ENCODE measurements around the gene SEC14L3. TPM values are rescaled to one million over a fixed set of nuclear protein-coding genes. Genes with fewer than 3 reads are reported as not detected.

The SEC14L3 gene
- total RNA-seq, 1 experiment from 2014 or later = not detected

DNA sequence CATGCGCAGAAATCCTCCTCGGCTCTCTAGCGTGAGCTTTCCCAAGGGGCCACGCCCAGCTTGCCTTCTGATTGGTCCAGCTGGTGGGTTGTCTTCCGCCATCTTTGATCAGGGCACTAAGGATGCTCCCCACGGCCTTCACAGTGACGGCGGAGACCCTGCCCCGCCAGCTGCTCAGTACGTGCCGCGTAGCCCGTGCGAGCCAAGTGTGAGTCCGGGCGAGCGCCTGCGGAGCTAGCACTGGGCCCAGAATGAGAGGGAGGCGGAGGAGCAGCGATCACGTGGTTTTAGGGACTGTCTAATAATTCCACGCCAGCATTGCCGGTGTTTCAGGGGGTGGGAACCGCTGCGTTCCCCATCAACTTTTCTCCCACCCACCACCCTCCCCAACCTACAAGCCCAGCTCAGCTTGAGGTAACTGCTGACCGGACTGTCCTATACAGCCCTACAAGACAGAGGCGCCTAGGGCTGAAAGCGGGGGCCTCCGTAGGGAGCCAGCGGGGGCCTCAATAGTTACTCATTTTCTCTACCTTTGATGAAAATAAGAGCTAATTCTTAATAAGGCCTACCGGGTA lies 47.8 kb downstream of the SEC14L3 start:
- DNase-seq (ENCODE audit: low read depth) = peak; percentile 99

DNA sequence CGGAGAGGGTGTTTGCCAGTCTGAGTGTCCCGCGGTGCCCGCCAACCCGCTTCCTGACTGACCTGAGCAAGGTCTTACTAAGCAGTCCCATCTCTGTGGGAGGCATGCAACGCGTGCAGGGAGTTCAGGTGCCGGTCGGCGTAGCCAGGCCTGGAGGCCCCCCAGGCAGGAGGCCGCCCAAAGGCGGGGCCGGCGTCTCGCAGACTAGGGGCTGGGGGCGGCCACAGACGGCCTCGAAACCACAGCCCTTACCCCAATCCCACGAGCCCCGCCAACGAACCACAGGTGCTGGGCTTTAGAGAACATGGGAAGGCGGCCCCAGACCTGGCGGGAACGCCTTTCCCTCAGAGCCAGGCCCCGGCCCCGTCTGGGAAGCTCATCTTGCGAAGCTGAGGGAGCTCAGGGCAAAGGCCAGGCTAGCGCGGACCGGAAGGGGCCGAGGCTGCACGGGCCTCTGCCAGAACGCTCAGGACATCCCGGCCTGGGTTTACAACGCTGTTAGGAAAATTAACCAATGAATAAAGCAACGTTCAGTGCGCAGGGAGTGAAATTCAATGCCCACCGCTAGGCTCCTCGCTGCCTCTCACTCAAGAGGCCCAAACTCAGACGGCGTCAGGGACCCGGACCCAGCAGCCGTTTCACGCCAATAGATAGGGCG lies 48.4 kb downstream of the SEC14L3 start:
- DNase-seq (ENCODE audit: low read depth) = no peak

DNA sequence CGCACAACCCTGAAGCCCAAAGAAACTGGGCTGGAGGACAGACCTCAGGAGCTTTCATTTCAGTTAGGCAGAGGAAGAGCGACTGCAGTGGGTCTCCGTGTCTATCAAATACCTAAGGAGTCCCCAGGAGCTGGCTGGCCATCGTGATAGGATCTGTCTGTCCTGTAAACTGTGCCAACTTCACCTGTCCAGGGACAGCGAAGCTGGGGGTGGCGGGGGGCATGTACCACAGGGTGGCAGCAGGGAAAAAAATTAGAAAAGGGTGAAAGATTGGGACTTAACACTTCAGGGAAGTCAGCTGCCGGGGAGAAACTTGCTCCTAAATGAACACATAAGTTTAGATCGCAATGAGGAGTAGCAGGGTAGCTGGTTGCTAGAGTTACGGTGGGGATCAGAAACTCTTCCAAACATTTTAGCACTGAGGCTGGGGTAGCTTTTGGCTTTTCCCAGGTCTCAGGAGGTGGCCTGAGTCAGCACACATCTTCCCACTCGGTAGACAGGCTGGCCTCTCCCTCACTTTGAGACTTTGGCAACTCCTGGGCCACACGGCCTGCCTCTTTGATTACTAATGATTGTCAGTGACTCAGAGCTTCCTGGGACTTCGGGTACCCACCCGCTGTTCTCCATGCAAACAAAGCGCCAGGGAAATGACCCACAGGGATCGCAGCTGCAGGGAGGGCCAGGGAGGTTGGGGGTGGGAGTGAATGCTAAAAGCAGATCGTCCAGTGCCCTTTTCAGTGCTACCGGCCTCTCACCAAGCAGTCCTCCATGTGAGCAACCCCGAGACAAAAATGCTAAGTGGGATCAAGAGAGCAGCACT lies 49.1 kb downstream of the SEC14L3 start:
- DNase-seq (ENCODE audit: low read depth) = peak; percentile 92

DNA sequence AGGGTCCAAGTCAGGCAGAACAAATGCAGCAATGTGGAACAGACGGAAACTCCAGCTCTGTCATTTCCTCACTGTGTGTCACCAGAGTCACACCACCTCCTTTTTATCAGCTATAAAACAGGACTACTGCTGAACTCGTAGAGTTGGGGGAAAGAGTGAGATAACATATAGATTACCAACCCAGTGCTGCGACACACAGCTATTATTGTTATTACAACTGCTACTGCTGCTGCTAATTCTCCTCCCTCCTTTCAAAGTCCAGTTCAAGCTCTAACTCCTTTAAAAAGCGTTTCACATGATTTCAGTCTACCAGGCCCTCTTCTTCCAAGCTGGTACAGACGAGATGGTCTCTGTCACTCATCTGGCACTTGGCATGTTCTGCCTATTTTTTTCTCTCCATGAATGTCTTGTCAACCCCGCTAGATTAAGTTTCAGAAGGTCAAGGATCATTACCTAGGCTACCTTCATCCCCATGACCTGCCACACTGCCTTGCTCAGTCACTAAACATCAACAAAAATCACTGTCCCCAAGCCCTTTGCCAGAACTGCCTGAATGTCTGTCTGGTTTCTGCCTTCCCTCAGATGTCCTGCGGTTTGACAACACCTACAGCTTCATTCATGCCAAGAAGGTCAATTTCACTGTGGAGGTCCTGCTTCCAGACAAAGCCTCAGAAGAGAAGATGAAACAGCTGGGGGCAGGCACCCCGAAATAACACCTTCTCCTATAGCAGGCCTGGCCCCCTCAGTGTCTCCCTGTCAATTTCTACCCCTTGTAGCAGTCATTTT lies 49.9 kb downstream of the SEC14L3 start:
- no peak for DNase-seq (ENCODE audit: low read depth)

DNA sequence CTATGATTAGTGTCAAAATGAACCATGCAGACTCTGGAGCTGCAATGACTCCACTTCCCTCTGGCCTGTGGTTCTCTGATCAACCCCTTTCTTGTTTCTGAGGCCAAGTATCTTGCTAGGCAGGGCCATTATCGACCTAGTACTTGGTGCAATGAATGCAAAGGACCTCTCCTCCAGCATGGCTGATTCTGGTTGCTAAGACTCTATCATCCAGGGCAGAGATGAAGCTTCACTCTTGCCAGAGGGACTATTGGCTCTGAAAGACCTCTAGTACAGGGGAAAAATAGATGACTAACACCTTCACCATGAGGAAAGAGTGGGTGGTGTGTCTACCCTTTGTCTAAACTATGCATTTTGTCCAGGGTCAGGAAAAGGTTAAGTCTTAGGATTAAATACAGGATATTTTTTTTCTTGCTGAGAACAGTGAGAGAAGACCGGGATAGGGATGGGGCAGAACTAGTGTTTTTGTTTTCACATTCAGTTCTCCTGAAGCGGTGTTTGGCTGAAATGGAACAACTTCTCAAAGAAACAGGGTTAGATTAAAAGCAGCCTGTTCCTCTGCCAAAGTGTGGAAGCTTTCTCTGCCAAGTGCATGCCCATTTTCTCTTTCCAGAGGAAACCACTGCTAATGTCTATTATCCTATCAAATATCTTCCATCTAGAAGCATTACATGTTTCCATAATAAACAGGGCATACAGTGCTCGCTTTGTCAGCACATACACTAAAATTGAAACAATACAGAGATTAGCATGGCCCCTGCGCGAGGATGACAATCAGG lies 51.3 kb downstream of the SEC14L3 start:
- peak; percentile 73 for DNase-seq (ENCODE audit: low read depth)

DNA sequence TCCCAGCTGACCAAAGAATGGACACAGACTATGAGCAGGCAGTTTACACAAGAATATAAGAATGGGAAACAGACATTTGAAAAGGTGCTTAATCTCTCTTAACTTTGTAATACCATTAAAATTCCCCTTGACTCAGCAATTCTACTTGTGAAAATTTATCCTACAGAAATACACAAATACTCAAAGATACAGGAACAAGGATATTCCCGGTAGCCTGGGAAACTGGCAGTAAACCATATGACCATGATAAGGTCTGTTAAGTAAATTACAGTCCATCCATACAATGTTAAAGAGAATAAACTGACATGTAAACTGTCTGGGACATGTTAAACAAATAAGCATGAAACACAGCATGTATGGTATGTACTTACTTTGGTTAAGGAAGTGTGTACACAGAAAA lies 55.0 kb downstream of the SEC14L3 start:
- DNase-seq (ENCODE audit: low read depth) = no peak

DNA sequence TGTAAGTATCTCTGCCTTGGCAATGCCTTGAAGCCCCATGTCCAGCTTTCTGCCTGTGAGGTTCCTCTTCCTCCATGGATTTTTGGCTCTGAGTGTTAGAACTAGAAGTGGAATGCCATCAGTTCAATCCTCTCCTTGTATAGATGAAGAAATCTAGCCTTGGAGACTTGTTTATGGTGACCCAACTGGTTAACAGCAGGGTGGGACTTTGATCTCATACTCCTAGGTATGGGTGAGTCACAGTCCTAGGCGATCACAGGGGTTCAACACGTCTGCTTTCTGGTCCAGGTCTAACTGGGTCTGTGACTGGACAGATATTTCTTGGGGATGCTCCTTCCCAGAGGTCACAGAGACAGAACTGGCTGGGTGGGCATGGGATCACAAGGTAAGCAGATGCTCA lies 55.4 kb downstream of the SEC14L3 start:
- no peak for DNase-seq (ENCODE audit: low read depth)

DNA sequence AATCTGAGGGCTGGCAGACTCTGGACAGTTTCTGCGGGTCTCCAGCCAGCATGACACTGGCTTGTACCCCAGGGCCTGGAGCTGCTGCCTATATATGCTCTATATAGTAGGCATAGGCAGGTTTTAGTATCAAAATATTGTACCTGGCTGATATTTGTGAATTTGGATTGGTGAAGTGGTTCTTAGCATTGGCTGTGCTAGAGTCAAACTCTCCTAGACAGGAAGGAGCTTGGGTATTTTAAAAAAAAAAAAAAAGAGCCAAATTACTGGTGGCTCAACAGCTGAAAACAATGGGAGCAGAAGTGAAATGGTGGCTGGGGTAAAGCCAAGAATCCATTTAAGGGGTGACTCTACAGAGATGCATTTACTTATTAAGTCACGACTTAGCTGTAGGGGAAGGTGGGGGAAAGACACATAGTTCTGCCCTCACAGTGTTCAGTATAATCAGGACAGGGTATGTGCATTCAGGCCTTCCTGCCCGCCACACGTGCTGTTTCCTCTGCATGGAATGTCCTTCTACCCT lies 57.2 kb downstream of the SEC14L3 start:
- no peak for DNase-seq (ENCODE audit: low read depth)

DNA sequence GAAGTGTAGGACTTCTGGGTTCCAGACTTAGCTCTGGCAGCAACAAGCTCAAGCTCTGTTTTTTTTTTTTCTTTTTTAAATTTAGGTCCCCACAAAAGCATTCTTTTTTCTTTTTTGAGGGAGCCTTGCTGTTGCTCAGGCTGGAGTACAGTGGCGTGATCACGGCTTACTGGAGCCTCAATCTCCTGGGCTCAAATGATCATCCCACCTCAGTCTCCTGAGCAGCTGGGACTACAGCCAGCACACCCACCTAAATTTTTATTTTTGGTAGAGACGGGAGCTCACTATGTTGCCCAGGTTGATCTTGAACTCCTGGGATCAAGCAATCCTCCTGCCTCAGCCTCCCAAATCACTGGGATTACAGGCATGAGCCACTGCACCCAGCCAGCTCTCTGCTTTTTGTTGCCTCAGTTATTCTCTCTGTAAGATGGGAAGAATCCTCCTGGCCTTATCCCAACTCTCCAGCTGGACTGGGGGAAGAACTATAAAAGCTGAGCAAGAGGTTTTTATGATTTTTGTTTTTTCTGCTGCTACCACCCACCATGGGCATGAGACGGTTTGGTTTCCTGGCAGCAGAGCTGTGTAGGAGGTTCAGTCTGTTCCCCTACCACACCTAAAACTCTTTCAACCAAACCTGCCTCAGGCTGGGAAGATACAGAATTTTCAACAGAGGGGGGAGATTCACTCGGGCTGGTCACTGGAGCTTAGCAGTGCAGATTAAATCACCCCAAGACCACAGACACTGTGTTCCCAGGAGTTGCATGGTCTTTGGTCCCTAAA lies 57.9 kb downstream of the SEC14L3 start:
- no peak for DNase-seq (ENCODE audit: low read depth)

DNA sequence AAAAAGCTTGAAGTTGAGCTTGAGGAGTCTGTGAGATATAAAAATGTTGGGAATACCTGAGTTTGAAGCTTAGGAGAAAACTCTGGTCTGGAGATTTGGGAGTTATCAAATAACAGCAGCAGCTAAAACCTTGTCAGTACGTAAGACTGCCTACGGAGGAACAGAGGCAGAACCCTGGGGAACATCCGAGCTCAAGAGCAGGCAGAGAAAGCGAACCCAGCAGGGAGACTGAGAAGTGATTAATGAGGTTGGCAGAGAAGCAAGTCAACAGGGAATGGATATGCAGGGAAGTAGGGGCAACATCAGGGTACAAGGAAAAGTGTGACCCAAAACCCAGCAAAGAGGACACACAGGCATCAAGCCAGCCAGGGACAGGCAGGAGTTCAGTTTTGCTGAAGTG lies 58.8 kb downstream of the SEC14L3 start:
- no peak for DNase-seq (ENCODE audit: low read depth)

DNA sequence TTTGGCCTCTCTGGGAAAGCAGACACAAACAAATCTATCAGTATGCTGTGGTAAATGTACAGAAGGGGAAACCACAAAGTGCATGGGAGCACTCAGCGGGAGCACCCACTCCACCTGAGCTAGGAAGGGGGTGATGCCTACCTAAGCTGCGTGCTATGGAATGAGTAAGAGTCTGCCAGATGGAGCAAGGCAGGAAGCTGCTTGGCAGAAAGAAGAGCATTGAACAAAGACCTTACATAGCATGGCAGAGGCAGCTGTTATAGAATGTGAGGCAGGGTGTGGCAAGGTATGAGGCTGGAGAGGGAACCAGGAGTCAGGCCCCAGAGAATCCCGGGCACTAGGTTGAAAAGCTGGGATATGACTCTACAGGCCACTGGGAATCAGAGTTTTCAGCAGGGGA lies 60.0 kb downstream of the SEC14L3 start:
- DNase-seq (ENCODE audit: low read depth) = peak; percentile 32

Small RNA genes within 50 kb of the gene (small RNA-seq; reads per million reads assigned to genes)
- gene AC004832.3 (not detected), gene RNU6-564P (not detected)

Other genes starting within 250 kb of the SEC14L3 start
- 7.7 and 8.8 TPM in 2 replicates for gene LIF, start 225.3 kb downstream of the SEC14L3 start, total RNA-seq (2014; rRNA removed; shearing (Covaris generic))
- not detected in 2 replicates for gene OSM, start 205.2 kb downstream of the SEC14L3 start, total RNA-seq (2014; rRNA removed; shearing (Covaris generic))
- gene CASTOR1, start 182.5 kb downstream of the SEC14L3 start, total RNA-seq (2014; rRNA removed; shearing (Covaris generic)) = 1.5 and 6.1 TPM in 2 replicates
- 11.1 and 12.9 TPM in 2 replicates for gene TBC1D10A, start 145.1 kb downstream of the SEC14L3 start, total RNA-seq (2014; rRNA removed; shearing (Covaris generic))
- gene SF3A1, start 115.1 kb downstream of the SEC14L3 start, total RNA-seq (2014; rRNA removed; shearing (Covaris generic)) = 54.1 and 133 TPM in 2 replicates
- 2.8 and 3.1 TPM in 2 replicates for gene CCDC157, start 115.0 kb downstream of the SEC14L3 start, total RNA-seq (2014; rRNA removed; shearing (Covaris generic))
- 13.8 and 14.6 TPM in 2 replicates for gene RNF215, start 84.6 kb downstream of the SEC14L3 start, total RNA-seq (2014; rRNA removed; shearing (Covaris generic))
- 8.6 and 13.5 TPM in 2 replicates for gene SEC14L2, start 75.0 kb downstream of the SEC14L3 start, total RNA-seq (2014; rRNA removed; shearing (Covaris generic))
- gene MTFP1, start 46.2 kb downstream of the SEC14L3 start, total RNA-seq (2014; rRNA removed; shearing (Covaris generic)) = 37.1 and 60.4 TPM in 2 replicates
- not detected in 2 replicates for gene SEC14L4, start 33.7 kb upstream of the SEC14L3 start, total RNA-seq (2014; rRNA removed; shearing (Covaris generic))
- gene SEC14L6, start 74.7 kb upstream of the SEC14L3 start, total RNA-seq (2014; rRNA removed; shearing (Covaris generic)) = not detected in 2 replicates
- gene GAL3ST1, start 102.6 kb upstream of the SEC14L3 start, total RNA-seq (2014; rRNA removed; shearing (Covaris generic)) = not detected in 2 replicates
- gene PES1, start 119.9 kb upstream of the SEC14L3 start, total RNA-seq (2014; rRNA removed; shearing (Covaris generic)) = 178 and 181 TPM in 2 replicates
- gene TCN2, start 135.2 kb upstream of the SEC14L3 start, total RNA-seq (2014; rRNA removed; shearing (Covaris generic)) = 5.3 and 7.4 TPM in 2 replicates
- 34.7 and 40.0 TPM in 2 replicates for gene SLC35E4, start 163.8 kb upstream of the SEC14L3 start, total RNA-seq (2014; rRNA removed; shearing (Covaris generic))
- gene DUSP18, start 195.9 kb upstream of the SEC14L3 start, total RNA-seq (2014; rRNA removed; shearing (Covaris generic)) = 6.9 and 7.9 TPM in 2 replicates
- gene OSBP2, start 222.9 kb upstream of the SEC14L3 start, total RNA-seq (2014; rRNA removed; shearing (Covaris generic)) = 22.5 and 24.3 TPM in 2 replicates